Suprapubic skin (tissue), 4 donors: ENCODE data around the gene EAF1. TPM values are rescaled to one million over a fixed set of nuclear protein-coding genes. Genes with fewer than 3 reads are reported as not detected.
"Not testable (repeated sequence)": the region's sequence is repeated elsewhere in the genome, so short reads cannot be mapped to it uniquely, and the experiment has no call there.

Experiments used
- DNase-seq, 2 donors: peaks; one replicate each; pipeline ENCODE4 v3.0.0-alpha.2; 2019; ENCODE audit warnings: low spot score in 2 of 2
- H3K27ac ChIP-seq: fragments of 200-600 bp; sonication (generic); one replicate; pipeline ENCODE4 v1.5.1; 2019
- H3K27me3 ChIP-seq: fragments of 200-600 bp; sonication (generic); one replicate; pipeline ENCODE4 v1.5.1; 2019
- H3K36me3 ChIP-seq: fragments of 200-600 bp; sonication (generic); one replicate; pipeline ENCODE4 v1.5.1; 2019
- H3K4me1 ChIP-seq: fragments of 200-600 bp; sonication (generic); one replicate; pipeline ENCODE4 v1.5.1; 2019
- H3K4me3 ChIP-seq: fragments of 200-600 bp; sonication (generic); one replicate; pipeline ENCODE4 v1.5.1; 2019; ENCODE audit warnings: mild to moderate bottlenecking
- H3K9me3 ChIP-seq: fragments of 200-600 bp; sonication (generic); one replicate; pipeline ENCODE4 v1.5.1; 2019
- EP300 ChIP-seq: sonication (generic); formaldehyde crosslinking; IDR thresholded peaks from one replicate; pipeline ENCODE4 v1.6.1; 2017; ENCODE audit warnings: antibody characterized with exemption
- POLR2A ChIP-seq, 2 donors: fragments of 450-650 bp; IDR thresholded peaks; one replicate each; pipeline ENCODE4 v1.6.1; 2017; ENCODE audit warnings: antibody characterized with exemption in 2 of 2, mild to moderate bottlenecking in 2 of 2, moderate library complexity in 2 of 2
- POLR2AphosphoS5 ChIP-seq, 3 donors: sonication (generic); formaldehyde crosslinking; IDR thresholded peaks; one replicate each; pipeline ENCODE4 v1.6.1; 2017; ENCODE audit warnings: antibody characterized with exemption in 3 of 3
- WGBS: methylation state at CpG from one replicate; pipeline ENCODE4 v1.1.5; 2018; 5-methylcytosine and 5-hydroxymethylcytosine counted together
- total RNA-seq, 4 donors: library from RNA; depleted of rRNA; stranded (reverse); fragments of >200 nt; gene quantifications; one replicate each; pipeline ENCODE4 v1.1.0, GENCODE V29; 2016
- TF ChIP-seq, protein P1 (sequence below), 2 donors: fragments of 200-600 bp in 1 of 2; fragments of 450-650 bp in 1 of 2; sonication (generic) in 1 of 2; IDR thresholded peaks; one replicate each; pipeline ENCODE4 v1.5.1; 2016 to 2019; ENCODE audit warnings: antibody characterized with exemption in 2 of 2, mild to moderate bottlenecking in 1 of 2, moderate library complexity in 1 of 2

The EAF1 gene
- total RNA-seq, 4 donors from 2014 or later, result 33.4 to 52.3 (median 42.7) TPM

DNA sequence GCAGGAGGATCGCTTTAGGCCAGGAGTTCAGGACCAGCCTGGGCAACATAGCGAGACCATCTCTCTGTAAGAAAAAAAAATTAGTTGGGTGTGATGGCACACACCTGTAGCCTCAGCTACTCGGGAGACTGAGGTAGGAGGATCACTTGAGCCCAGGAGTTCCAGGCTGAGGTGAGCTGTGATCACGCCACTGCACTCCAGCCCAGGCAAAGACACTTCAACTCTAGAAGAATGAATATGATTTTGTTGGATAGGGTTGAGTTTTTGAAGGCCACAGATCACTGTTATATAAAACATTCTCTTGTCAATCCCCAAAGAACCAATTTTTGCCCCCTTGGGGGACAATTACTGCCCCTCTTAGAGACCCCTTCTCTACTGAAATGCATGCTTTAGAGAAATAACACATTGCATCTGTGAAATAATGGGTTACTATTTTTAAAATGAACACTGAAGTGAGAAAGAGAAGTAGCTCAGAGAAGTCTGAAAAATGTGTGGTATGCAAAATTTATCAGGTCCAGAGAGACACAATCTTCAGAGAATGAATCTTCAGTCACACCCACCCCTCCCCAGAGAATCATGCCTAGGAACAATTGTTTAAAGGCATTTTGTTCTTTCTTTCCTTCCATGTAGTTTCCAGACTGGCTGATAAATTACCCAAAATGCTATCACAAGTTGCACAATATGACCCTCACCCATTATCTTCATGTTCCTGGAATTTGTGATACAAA is 42.7 kb upstream of the EAF1 start:
- H3K36me3 ChIP-seq, result no peaks in the 10 kb centered on the region
- WGBS, result 84% methylated on average over 4 of the region's 4 CpGs
- no peaks in the 10 kb centered on the region for H3K4me1 ChIP-seq
- TF ChIP-seq POLR2AphosphoS5 (IDR thresholded peaks at IDR 0.05), result no peak
- TF ChIP-seq EP300, result no peak
- TF ChIP-seq, protein P1, sequence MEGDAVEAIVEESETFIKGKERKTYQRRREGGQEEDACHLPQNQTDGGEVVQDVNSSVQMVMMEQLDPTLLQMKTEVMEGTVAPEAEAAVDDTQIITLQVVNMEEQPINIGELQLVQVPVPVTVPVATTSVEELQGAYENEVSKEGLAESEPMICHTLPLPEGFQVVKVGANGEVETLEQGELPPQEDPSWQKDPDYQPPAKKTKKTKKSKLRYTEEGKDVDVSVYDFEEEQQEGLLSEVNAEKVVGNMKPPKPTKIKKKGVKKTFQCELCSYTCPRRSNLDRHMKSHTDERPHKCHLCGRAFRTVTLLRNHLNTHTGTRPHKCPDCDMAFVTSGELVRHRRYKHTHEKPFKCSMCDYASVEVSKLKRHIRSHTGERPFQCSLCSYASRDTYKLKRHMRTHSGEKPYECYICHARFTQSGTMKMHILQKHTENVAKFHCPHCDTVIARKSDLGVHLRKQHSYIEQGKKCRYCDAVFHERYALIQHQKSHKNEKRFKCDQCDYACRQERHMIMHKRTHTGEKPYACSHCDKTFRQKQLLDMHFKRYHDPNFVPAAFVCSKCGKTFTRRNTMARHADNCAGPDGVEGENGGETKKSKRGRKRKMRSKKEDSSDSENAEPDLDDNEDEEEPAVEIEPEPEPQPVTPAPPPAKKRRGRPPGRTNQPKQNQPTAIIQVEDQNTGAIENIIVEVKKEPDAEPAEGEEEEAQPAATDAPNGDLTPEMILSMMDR (IDR thresholded peaks at IDR 0.05), result no peak
- no peak for TF ChIP-seq POLR2A (IDR thresholded peaks at IDR 0.05)
- H3K27ac ChIP-seq, result peak overlapping the region; percentile 47
- no peaks in the 10 kb centered on the region for H3K9me3 ChIP-seq
- no peaks in the 10 kb centered on the region for H3K27me3 ChIP-seq
- DNase-seq, result peak in 1 of 2 donors; percentile 12
- H3K4me3 ChIP-seq, result no peak overlapping the region

DNA sequence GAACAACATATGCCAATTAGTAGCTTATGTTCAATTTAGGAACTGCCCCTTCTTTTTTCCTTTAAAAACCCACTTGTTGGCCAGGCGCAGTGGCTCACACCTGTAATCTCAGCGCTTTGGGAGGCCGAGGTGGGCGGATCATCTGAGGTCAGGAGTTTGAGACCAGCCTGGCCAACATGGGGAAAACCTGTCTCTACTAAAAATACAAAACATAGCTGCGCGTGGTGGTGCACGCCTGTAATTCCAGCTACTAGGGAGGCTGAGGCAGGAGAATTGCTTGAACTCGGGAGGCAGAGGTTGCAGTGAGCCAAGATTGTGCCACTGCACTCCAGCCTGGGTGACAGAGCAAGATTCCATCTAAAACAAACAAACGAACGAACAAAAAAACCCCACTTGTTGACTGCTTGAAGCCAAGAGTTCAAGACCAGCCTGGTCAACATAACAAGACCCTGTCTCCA is 42.1 kb upstream of the EAF1 start:
- H3K4me3 ChIP-seq, result not testable (repeated sequence)
- 80% methylated on average over 10 of the region's 10 CpGs for WGBS
- peak overlapping the region; percentile 41 for H3K27ac ChIP-seq

DNA sequence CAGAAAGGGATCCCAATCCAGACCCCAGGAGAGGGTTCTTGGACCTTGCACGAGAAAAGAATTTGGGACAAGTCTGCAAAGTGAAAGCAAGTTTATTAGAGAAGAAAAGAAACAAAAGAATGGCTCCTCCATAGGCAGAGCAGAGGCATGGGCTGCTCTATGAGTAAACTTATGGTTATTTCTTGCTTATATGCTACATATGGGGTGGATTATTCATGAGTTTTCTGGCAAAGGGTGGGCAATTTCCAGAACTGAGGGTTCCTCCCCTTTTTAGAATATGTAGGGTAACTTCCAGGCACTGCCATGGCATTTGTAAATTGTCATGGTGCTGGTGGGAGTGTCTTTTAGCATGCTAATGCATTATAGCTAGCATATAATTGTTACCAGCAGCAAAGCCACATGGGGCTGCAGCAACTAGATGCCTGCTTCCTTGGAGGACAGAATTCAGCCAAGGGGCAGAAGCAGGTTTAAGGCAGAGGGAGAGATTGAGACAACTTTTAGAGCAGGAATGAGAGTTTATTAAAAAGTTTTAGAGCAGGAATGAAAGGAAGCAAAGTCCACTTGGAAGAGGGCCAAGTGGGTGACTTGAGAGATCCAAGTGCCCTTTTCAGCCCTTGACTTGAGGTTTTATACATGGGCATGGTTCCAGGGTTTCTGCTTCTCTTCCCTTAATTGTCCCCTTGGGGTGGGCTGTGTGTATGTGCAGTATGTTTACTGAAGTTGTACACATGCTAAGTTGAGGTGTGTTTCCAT is 41.3 kb upstream of the EAF1 start:
- H3K9me3 ChIP-seq, result no peaks in the 10 kb centered on the region
- H3K36me3 ChIP-seq, result no peaks in the 10 kb centered on the region
- WGBS, result 85% methylated on average over 1 of the region's 1 CpG
- no peak overlapping the region for H3K4me3 ChIP-seq
- H3K27me3 ChIP-seq, result no peaks in the 10 kb centered on the region
- DNase-seq, result peak; percentile 2 to 4
- no peaks in the 10 kb centered on the region for H3K4me1 ChIP-seq
- no peak for TF ChIP-seq EP300
- no peak for TF ChIP-seq POLR2A (IDR thresholded peaks at IDR 0.05)
- TF ChIP-seq POLR2AphosphoS5 (IDR thresholded peaks at IDR 0.05), result no peak
- TF ChIP-seq, protein P1 (IDR thresholded peaks at IDR 0.05), result no peak
- no peak overlapping the region for H3K27ac ChIP-seq

More for the DNA sequence above, 42.1 kb upstream of the EAF1 start:
- not testable (repeated sequence) for H3K9me3 ChIP-seq, H3K36me3 ChIP-seq, H3K4me1 ChIP-seq, H3K27me3 ChIP-seq
- peak in 1 of 2 donors; percentile 15 for DNase-seq

DNA sequence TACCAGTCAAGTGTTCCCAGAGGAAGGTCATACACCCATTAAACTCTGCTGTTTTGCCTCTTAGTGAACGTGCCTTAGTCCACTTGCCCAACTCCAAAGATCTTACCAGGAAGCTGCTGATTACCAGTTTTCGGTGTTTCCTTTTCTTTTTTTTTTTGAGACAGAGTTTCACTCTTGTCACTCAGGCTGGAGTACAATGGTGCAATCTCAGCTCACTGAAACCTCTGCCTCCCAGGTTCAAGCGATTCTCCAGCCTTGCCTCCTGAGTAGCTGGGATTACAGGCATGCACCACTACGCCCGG is 40.8 kb upstream of the EAF1 start:
- WGBS, result 89% methylated on average over 5 of the region's 5 CpGs

DNA sequence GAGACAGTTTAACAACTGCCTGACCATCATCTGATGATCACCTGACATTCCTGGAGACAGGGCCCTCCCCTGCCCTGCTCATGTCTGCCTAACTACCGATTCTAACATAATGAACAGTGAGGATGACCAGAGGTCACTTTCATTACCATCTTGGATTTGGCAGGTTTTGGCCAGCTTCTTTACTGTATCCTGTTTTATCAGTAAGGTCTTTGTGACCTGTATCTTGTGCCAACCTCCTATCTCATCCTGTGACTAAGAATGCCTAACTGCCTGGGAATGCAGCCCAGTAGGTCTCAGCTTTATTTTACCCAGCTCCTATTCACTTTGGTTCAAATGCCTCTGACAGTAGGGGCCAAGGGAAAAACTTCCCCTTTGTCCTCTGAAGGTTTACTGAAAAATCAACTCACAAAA is 40.2 kb upstream of the EAF1 start:
- no peaks in the 10 kb centered on the region for H3K27me3 ChIP-seq
- H3K27ac ChIP-seq, result no peak overlapping the region
- H3K4me3 ChIP-seq, result no peak overlapping the region
- WGBS, result 60% methylated on average over 1 of the region's 1 CpG
- DNase-seq, result peak in 1 of 2 donors; percentile 13
- H3K4me1 ChIP-seq, result no peaks in the 10 kb centered on the region
- H3K9me3 ChIP-seq, result no peaks in the 10 kb centered on the region
- H3K36me3 ChIP-seq, result no peaks in the 10 kb centered on the region
- TF ChIP-seq POLR2A (IDR thresholded peaks at IDR 0.05), result no peak
- TF ChIP-seq, protein P1 (IDR thresholded peaks at IDR 0.05), result no peak

More for the DNA sequence above, 40.8 kb upstream of the EAF1 start:
- not testable (repeated sequence) for H3K4me3 ChIP-seq, H3K27me3 ChIP-seq, H3K27ac ChIP-seq, H3K4me1 ChIP-seq, H3K36me3 ChIP-seq, H3K9me3 ChIP-seq
- peak in 1 of 2 donors; percentile 21 for DNase-seq

DNA sequence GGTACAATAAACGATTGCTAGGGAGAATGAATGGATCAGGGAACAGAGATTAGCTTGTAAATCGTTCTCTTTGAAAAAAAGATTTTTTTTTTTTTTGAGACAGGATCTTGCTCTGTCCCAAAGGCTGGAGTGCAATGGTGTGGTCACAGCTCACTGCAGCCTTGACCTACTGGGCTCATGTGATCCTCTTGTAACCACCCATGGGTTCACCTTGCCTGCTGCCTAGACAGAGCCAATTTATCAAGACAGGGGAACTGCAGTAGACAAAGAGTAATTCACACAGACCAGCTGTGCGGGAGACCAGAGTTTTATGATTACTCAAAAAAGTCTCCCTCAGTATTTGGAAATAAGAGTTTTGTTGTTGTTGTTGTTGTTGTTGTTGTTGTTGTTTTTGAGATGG is 39.7 kb upstream of the EAF1 start:
- 78% methylated on average over 3 of the region's 3 CpGs for WGBS
- DNase-seq, result no peak
- no peak overlapping the region for H3K4me3 ChIP-seq
- no peaks in the 10 kb centered on the region for H3K4me1 ChIP-seq
- no peaks in the 10 kb centered on the region for H3K36me3 ChIP-seq
- no peaks in the 10 kb centered on the region for H3K9me3 ChIP-seq
- no peaks in the 10 kb centered on the region for H3K27me3 ChIP-seq
- H3K27ac ChIP-seq, result no peak overlapping the region
- TF ChIP-seq, protein P1 (IDR thresholded peaks at IDR 0.05), result no peak
- TF ChIP-seq EP300, result no peak
- no peak for TF ChIP-seq POLR2A (IDR thresholded peaks at IDR 0.05)
- TF ChIP-seq POLR2AphosphoS5 (IDR thresholded peaks at IDR 0.05), result no peak

DNA sequence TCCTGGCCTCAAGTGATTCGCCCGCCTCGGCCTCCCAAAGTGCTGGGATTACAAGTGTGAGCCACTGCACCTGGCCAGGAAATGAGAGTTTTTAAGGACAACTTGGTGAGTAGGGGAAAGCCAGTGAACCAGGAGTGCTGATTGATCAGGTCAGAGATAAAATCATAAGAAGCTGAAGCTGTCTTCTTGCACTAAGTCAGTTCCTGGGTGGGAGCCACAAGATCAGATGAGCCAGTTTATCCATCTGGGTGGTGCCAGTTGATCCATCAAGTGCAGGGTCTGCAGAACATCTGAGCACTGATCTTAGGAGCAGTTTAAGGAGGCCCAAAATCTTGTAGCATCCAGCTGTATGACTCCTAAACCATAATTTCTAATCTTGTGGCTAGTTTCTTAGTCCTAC is 39.1 kb upstream of the EAF1 start:
- not testable (repeated sequence) for H3K36me3 ChIP-seq, H3K27ac ChIP-seq, H3K4me3 ChIP-seq, H3K27me3 ChIP-seq, H3K4me1 ChIP-seq, DNase-seq, H3K9me3 ChIP-seq
- WGBS, result 88% methylated on average over 3 of the region's 3 CpGs
